Pons (tissue), 1 donor: Measurements from ENCODE around the gene RABGGTA.
"Not testable (repeated sequence)": the region's sequence is repeated elsewhere in the genome, so short reads cannot be mapped to it uniquely, and the experiment has no call there.

ENCODE experiments used
- DNase-seq: peaks from one replicate; pipeline ENCODE4 v3.0.0-alpha.2; 2016; ENCODE audit warnings: low spot score

The RABGGTA gene

GRCh38 chr14:24240110-24240918 lies 31.1 kb downstream of the RABGGTA start:
- no peak for DNase-seq

DNA sequence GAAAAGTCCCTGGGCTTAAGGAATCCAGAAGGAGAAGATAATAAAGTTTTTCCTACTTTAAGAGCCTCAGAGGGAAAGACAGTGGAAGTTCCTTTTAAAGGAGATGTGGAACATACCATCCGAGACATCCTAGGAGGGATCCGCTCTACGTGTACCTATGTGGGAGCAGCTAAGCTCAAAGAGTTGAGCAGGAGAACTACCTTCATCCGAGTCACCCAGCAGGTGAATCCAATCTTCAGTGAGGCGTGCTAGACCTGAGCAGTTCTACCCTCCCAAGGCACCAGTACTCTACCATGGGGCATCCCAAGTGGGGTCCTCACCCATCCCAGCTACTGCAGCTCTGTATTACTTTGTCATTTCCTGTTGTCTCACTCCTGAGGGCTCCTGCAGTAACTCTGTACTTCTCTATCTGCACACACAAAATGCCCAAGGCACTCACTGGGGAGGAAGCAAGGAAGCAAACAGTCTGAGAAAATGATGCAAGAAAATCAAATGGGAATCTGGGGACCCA lies 32.8 kb downstream of the RABGGTA start:
- no peak for DNase-seq

GRCh38 chr14:24238123-24238522 lies 33.3 kb downstream of the RABGGTA start:
- DNase-seq: no peak

DNA sequence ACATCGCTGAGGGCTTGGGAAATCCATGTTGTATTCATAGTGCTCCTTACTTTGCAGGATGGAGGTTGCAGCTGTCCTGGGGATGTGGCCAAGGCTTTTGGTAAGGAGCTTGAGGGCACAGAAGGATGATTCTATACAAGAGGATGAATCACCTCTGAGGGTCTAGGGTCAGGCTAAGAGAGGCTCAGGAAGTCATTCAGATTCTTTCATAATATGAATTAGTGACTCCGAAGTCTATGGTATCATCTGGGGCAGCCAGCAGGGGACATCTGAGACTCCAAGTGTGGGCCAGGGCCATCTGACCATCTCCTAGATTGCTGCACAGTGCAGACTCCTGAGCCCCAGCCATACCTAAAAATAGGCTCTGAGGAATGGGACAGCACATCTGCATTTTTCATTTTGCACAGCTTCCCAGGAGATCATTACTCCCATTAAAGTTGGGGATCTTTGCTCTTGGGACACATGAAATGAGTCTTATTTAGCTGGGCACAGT lies 33.9 kb downstream of the RABGGTA start:
- no peak for DNase-seq

DNA sequence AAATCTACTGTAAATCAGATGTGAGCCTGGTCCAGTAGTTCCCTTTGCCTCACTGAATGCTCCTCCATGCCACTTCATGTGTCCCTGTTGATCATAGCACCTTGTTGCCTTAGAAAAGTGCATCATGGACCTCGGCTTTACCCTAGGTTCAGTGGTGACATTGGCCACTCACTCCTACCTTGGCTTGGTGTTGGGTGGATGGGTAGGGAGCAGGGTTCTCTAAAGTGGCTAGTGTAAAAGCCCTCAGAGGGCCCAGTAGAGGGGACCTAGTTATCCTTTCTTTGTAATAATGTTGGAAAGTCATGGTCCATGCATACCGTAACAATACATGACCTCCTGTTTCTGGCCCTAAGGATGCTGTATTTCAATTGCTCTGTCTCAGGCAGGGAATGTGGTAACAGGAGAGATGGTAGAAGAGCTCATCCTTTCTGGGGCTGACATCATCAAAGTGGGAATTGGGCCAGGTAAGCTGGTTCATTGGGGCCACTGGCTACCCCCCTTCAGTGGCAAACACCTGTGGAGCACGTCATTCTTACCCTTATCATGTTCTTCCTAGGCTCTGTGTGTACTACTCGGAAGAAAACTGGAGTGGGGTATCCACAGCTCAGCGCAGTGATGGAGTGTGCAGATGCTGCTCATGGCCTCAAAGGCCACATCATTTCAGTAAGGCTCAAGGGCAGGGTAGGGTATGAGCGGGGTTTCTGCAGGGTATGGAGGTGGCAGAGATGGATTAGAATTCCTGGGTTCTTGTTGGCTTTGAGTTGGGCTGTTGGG lies 34.5 kb downstream of the RABGGTA start:
- DNase-seq: no peak

- no peak for DNase-seq
Observed at GRCh38 chr14:24235804-24236688, 35.4 kb downstream of the RABGGTA start.

- no peak for DNase-seq
Observed at GRCh38 chr14:24234095-24235005, 37.0 kb downstream of the RABGGTA start.

DNA sequence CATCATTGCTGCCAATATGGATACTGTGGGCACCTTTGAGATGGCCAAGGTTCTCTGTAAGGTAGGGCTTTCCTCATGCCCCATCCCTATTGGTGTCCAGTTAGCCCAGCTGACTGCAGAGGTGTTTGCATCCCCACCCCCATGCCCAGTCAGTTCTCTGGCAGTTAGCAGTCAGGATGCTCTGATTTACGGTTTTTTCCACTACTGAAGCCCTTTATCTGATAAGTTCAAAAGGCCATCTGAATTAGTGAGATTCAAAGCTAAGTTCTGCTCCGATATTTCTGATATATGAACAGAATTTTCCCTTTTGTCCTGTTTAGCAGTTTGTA lies 37.9 kb downstream of the RABGGTA start:
- no peak for DNase-seq

DNA sequence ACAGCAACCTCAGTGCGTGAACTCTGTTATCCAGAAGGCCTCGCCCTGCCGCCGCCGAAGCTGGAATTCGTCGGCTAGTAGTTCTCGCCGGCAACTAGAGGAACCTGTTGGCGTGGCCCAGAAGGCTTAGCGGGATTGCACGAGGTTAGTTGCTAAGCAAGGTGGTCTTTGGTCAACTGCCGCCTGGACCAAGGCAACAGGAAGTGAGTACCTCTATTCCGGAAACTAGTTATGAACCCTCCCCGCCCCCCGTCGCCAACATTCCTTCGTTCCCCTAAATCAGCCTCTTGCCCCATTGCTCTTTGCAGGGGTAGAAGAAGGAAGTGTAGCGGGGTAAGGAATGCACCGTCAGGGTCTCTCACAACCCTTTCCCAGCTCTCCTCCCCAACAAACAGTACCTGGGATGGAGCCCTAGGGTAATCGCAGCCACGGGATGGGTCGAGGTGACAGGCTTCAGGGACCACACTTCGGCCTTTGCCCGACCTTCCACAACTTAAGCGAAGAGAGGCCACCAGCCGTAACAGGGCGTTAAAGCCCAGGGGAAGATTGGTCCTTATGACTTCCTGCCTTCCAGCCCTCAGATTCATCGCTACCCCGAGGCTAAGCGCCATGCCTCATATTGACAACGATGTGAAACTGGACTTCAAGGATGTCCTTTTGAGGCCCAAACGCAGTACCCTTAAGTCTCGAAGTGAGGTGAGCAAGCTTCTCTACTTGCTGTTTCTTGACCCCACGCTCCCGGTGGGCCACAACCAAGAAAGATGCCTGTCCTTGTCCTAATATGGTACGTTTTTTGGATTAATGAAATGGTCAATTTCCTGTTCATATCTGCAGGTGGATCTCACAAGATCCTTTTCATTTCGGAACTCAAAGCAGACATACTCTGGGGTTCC lies 38.5 kb downstream of the RABGGTA start, which contains the start of gene GMPR2:
Gene GMPR2 (plus strand): TSS at position 285 of the 893 bp plus-strand sequence. CDS start 325 bp downstream, at position 610.
- DNase-seq: no peak

DNA sequence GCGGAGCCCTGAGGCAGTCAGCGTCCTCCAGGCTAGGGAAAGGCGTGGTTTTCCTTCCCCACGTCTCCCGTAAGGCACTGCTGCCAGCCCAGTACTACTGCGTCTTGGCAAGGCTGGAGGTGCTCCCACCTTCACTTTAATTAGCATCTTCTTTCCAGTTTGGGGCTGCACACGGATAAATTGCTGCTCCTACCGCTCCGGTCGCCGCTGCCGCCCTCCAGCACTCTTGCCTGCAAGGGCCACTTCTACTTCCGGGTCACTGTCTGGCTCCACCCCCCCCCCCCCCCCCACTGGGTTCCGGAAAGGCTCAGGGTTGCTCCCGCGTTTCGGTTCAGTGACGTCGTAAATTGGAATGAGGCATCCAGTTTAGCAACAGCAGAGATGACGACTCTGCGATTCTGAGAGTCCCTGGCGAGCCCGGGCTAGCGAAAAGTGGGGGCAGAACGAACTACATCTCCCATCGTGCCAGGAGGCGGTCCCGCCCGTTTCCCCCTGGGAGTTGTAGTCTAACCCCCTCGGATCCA lies 39.2 kb downstream of the RABGGTA start, which contains the start of gene NEDD8:
Gene NEDD8 (minus strand): TSS at position 247 of the 524 bp plus-strand sequence. CDS start 100 bp downstream, at position 147.
- peak; percentile 95 for DNase-seq

DNA sequence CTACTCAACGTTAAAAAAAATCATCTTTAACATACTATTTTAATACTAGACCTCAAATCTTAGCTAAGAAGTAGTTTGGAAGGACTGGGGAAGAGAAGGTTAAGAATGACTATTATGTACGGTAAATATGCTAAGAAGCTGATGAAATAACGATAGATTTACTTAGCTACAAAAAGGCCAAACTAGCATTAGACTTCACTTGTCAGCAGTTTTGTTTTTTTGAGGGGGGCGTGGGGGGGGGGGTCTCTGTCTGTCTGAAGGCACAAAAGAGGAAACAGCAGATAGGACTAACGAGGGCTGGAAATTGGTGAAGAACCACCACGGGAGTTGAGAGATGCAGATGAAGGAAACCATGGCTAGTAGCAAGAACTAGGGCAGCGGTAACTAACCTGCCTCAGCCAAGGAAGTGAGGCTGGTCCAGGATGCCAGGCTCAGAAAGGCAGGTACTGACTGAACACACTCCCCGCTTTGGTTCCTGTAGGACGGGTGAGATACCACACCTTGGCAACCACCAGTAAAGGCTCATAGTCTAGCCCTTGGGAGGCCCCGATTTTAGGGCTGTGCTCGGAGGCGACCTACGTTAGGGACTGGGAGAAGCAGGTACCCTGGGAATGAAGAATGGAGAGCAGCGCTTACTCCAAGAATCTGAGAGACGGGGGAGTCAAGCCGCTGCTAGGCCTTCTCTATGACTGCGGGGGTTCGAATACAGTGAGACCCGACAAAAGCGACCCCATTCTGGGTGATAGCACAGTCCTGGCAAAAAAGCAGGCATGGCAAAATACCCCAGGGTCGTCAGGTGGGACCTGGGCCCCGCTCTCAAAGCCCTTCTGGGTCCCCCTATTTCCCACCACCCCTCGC lies 39.9 kb downstream of the RABGGTA start:
- DNase-seq: no peak

GRCh38 chr14:24228902-24229301 lies 42.5 kb downstream of the RABGGTA start:
- DNase-seq: no peak

- DNase-seq: no peak
Observed at GRCh38 chr14:24226473-24226872, 44.9 kb downstream of the RABGGTA start.

GRCh38 chr14:24224618-24225071 lies 46.8 kb downstream of the RABGGTA start:
- no peak for DNase-seq

DNA sequence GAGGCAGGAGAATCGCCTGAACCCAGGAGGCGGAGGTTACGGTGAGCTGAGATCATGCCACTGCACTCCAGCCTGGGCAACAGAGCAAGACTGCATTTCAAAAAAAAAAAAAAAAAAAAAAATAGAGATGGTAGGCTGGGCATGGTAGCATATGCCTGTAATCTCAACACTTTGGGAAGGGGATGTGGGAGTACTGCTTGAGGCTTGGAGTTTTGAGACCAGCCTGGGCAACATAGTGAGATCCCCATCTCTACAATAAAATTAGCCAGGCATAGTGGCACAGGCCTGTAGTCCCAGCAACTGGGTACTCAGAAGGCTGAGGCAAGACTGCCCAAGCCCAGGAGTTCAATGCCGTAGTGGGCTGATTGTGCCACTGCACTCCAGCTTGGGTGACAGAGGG lies 48.4 kb downstream of the RABGGTA start:
- not testable (repeated sequence) for DNase-seq

DNA sequence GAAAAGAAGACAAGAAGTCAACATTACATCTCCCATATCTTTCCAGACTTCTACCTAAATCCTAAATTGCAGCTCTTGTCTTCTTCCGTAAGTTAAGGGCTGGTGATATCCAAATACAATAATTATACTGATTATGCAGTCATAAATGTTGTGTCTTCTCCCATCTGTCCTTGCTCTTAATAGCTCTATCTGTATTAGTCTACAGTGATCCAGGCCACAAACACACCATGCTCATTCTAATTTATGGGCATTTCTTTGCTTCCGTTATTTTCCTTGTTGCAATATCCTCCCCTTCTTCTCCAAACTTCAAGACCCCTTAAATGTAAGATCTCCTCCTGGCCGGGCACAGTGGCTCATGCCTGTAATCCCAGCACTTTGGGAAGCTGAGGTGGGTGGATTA lies 51.9 kb downstream of the RABGGTA start:
- DNase-seq: no peak

GRCh38 chr14:24219080-24219479 lies 52.3 kb downstream of the RABGGTA start:
- DNase-seq: no peak

- not testable (repeated sequence) for DNase-seq
Observed at GRCh38 chr14:24216876-24217275, 54.5 kb downstream of the RABGGTA start.
